Kidney (tissue), 14 donors: ENCODE measurements around the gene NFE2L2. TPM values are rescaled to one million over a fixed set of nuclear protein-coding genes. Genes with fewer than 3 reads are reported as not detected.
"Not testable (repeated sequence)": the region's sequence is repeated elsewhere in the genome, so short reads cannot be mapped to it uniquely, and the experiment has no call there.

Source experiments
- DNase-seq, 5 donors: peaks; one replicate each; pipeline ENCODE4 v3.0.0-alpha.2; 2013 to 2020
- FAIRE-seq: peaks from 2 replicates; lab custom pipeline; 2012; peaks lifted over from hg19 to GRCh38; lab: Jason Lieb, UNC
- H3K27ac ChIP-seq, 2 donors: one replicate each; pipeline ENCODE4 v1.7.0; 2013; ENCODE audit warnings: low read depth in 2 of 2, low read length in 2 of 2, inconsistent platforms in 1 of 2
- H3K27me3 ChIP-seq: one replicate; pipeline ENCODE4 v1.7.1; 2013; ENCODE audit warnings: low read length, inconsistent platforms; ENCODE audit not compliant: control insufficient read depth, insufficient read depth
- H3K36me3 ChIP-seq, 3 donors: one replicate each; pipeline versions ENCODE4 v1.7.0 to v1.7.1; 2013; ENCODE audit warnings: low read length in 3 of 3, control low read depth in 1 of 3, inconsistent platforms in 1 of 3; ENCODE audit not compliant: insufficient read depth in 3 of 3, control insufficient read depth in 2 of 3
- H3K4me1 ChIP-seq, 3 donors: one replicate each; pipeline versions ENCODE4 v1.7.0 to v1.7.1; 2013; ENCODE audit warnings: low read length in 3 of 3, inconsistent platforms in 1 of 3, low read depth in 1 of 3; ENCODE audit not compliant: control insufficient read depth in 2 of 3, insufficient read depth in 2 of 3
- H3K4me3 ChIP-seq, 3 donors: one replicate each; pipeline versions ENCODE4 v1.7.0 to v1.8.1; 2013; ENCODE audit warnings: low read length in 3 of 3, control low read depth in 1 of 3, inconsistent platforms in 1 of 3
- H3K9ac ChIP-seq, 3 donors: one replicate each; pipeline versions ENCODE4 v1.7.0 to v1.7.1; 2013; ENCODE audit warnings: low read length in 3 of 3, control low read depth in 1 of 3, inconsistent platforms in 1 of 3
- H3K9me3 ChIP-seq, 3 donors: one replicate each; pipeline versions ENCODE4 v1.7.0 to v1.7.1; 2013; ENCODE audit warnings: low read length in 3 of 3, control low read depth in 1 of 3, inconsistent platforms in 1 of 3; ENCODE audit not compliant: control insufficient read depth in 2 of 3, insufficient read depth in 1 of 3
- CTCF ChIP-seq: IDR thresholded peaks from 3 replicates; pipeline ENCODE4 v1.5.1; 2012; ENCODE audit warnings: mild to moderate bottlenecking, moderate library complexity, borderline replicate concordance; ENCODE audit not compliant: insufficient read depth; ENCODE audit errors: extremely low read depth
- intact Hi-C: fragments of 100-400 bp; cut with DNase I; formaldehyde crosslinking; loops from one replicate; pipeline ENCODE4 v1.11.1; 2022
- polyA plus RNA-seq: library from polyadenylated mRNA; stranded (reverse); fragments of 350-450 nt; fragmentation: Illumina TruSeq; extraction: RNeasy Lipid Tissue Mini Kit (QIAGEN cat#74804); gene quantifications from one replicate; pipeline ENCODE4 v1.2.3, GENCODE V29; 2014; ENCODE audit warnings: low read depth, low replicate concordance; ENCODE audit not compliant: insufficient read depth
- total RNA-seq: library from RNA; stranded (reverse); fragmentation: NEBNext Ultra II Directional; extraction: Animal tissue kit (Norgen Biotek cat#: 25700); gene quantifications from one replicate; pipeline ENCODE4 v1.2.1, GENCODE V29; 2021
- donor health status: control.
- donor health status: control.
- donor health status: control.
- donor health status: control.
- donor health status: control.
- donor health status: DM: yes; HTN: yes; CAD: no.
- donor health status: Normal renal cell carcinoma (clear cell type).

Gene NFE2L2
- total and polyA plus RNA-seq, 2 donors from 2014 or later = 105 to 149 TPM

- no peak for FAIRE-seq
- no peaks in the 10 kb centered on the region for H3K27me3 ChIP-seq
- H3K4me3 ChIP-seq = no peak overlapping the region
- no peak overlapping the region for H3K9ac ChIP-seq
- H3K4me1 ChIP-seq = no peaks in the 10 kb centered on the region
- intact Hi-C loops = no loop called here
- H3K27ac ChIP-seq = no peak overlapping the region
- H3K9me3 ChIP-seq = no peaks in the 10 kb centered on the region
- no peak for DNase-seq
- peaks cover 22 to 61% (median 31%) of the 10 kb centered on the region in 3 donors for H3K36me3 ChIP-seq
- TF ChIP-seq CTCF = no peak
Measured at GRCh38 chr2:177221534-177221933, 43.0 kb downstream of the NFE2L2 start.

- H3K27me3 ChIP-seq, H3K9ac ChIP-seq, H3K4me3 ChIP-seq, intact Hi-C loops, FAIRE-seq, H3K4me1 ChIP-seq, DNase-seq, H3K27ac ChIP-seq, H3K9me3 ChIP-seq: not testable (repeated sequence)
- peaks cover 26 to 74% (median 36%) of the 10 kb centered on the region in 3 donors for H3K36me3 ChIP-seq
Measured at GRCh38 chr2:177219787-177220186, 44.7 kb downstream of the NFE2L2 start.

- H3K9me3 ChIP-seq = no peaks in the 10 kb centered on the region
- no peak for TF ChIP-seq CTCF
- H3K27me3 ChIP-seq = no peaks in the 10 kb centered on the region
- intact Hi-C loops = no loop called here
- DNase-seq (no peak), FAIRE-seq (no peak)
- no peak overlapping the region for H3K9ac ChIP-seq
- no peak overlapping the region for H3K27ac ChIP-seq
- H3K4me3 ChIP-seq = no peak overlapping the region
- peaks cover 0 to 4% (median 0%) of the 10 kb centered on the region in 3 donors for H3K4me1 ChIP-seq
- H3K36me3 ChIP-seq = peaks cover 22 to 64% (median 30%) of the 10 kb centered on the region in 3 donors
Measured at GRCh38 chr2:177217247-177217843, 47.2 kb downstream of the NFE2L2 start.

GRCh38 chr2:177212891-177213856, 51.4 kb downstream of the NFE2L2 start:
- H3K4me1 ChIP-seq = peaks cover 0 to 8% (median 4%) of the 10 kb centered on the region in 3 donors
- peak overlapping the region; percentile 100 for H3K27ac ChIP-seq
- TF ChIP-seq CTCF = no peak
- intact Hi-C loops = no loop called here
- no peaks in the 10 kb centered on the region for H3K9me3 ChIP-seq
- DNase-seq = peak; percentile 92 to 98 (median 94)
- peak overlapping the region; percentile 37 to 92 (median 85) for H3K9ac ChIP-seq
- no peaks in the 10 kb centered on the region for H3K27me3 ChIP-seq
- H3K4me3 ChIP-seq = peak overlapping the region; percentile 84 to 96 (median 85)
- no peak for FAIRE-seq
- H3K36me3 ChIP-seq = peaks cover 8 to 29% (median 9%) of the 10 kb centered on the region in 3 donors
